HepG2 (cell line): ENCODE measurements around the gene SOWAHD.

Experiments used
- TAF1 ChIP-seq: sonication (generic); formaldehyde crosslinking; IDR thresholded peaks from 2 replicates; pipeline ENCODE4 v1.4.0; 2020; ENCODE audit warnings: missing genetic modification reagents
- TF ChIP-seq, protein P1 (sequence below): sonication (generic); formaldehyde crosslinking; IDR thresholded peaks from 2 replicates; pipeline ENCODE4 v1.4.0; 2020; ENCODE audit warnings: missing genetic modification reagents, borderline replicate concordance

DNA sequence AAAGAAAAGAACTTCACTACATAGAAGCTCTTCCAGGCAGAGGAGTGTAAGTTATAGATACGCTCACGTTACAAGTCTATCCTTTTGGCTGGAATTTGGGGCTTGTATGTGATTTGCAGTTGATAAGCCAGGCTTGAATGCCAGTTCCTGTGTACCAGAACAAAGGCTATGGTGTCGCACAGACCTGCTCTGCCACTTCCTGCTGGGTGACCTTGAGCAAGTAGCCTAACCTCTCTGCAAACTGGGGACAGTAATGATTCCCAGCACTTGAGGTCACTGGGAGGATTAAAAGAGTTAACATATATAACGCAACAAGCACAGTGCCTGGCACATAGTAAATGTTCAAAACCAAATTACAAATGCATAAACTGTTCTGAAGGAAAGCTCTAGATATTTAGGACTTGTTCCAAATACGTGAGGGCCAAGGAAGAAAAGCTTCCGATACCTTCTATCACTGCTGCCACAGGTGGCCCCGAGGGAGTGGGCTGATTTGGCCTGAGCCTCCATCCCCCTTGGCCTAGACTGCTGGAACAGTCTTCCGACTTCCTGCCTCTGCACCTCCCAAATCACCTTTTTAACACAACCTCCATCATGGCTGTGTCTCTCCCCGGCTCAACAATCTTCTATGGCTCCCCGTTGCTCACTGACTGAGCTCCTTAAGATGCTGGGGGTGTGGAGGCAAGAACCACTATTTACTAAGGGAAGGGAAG, 1.3 kb upstream of the SOWAHD start:
- no peak for TF ChIP-seq TAF1 (CRISPR knock-in tag)
- TF ChIP-seq, protein P1, sequence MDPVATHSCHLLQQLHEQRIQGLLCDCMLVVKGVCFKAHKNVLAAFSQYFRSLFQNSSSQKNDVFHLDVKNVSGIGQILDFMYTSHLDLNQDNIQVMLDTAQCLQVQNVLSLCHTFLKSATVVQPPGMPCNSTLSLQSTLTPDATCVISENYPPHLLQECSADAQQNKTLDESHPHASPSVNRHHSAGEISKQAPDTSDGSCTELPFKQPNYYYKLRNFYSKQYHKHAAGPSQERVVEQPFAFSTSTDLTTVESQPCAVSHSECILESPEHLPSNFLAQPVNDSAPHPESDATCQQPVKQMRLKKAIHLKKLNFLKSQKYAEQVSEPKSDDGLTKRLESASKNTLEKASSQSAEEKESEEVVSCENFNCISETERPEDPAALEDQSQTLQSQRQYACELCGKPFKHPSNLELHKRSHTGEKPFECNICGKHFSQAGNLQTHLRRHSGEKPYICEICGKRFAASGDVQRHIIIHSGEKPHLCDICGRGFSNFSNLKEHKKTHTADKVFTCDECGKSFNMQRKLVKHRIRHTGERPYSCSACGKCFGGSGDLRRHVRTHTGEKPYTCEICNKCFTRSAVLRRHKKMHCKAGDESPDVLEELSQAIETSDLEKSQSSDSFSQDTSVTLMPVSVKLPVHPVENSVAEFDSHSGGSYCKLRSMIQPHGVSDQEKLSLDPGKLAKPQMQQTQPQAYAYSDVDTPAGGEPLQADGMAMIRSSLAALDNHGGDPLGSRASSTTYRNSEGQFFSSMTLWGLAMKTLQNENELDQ (CRISPR knock-in tag): no peak
